Astrocyte (in vitro differentiated cells and primary cell): ENCODE data around the gene IL6. TPM values are rescaled to one million over a fixed set of nuclear protein-coding genes. Genes with fewer than 3 reads are reported as not detected.

Source experiments
- DNase-seq: peaks from one replicate; pipeline ENCODE4 v3.0.0-alpha.2; 2010; ENCODE audit warnings: low read depth
- FAIRE-seq: peaks from 2 replicates; lab custom pipeline; 2011; peaks lifted over from hg19 to GRCh38; lab: Jason Lieb, UNC
- H2AFZ ChIP-seq: 2 replicates; pipeline ENCODE4 v1.6.0; 2012; ENCODE audit warnings: low read depth, low read length, inconsistent platforms
- H3K27ac ChIP-seq: 2 replicates; pipeline ENCODE4 v1.5.1; 2011; ENCODE audit warnings: low read depth, low read length, inconsistent platforms
- H3K27me3 ChIP-seq: 2 replicates; pipeline ENCODE4 v1.6.0; 2011; ENCODE audit warnings: low read length, inconsistent platforms; ENCODE audit not compliant: insufficient read depth
- H3K36me3 ChIP-seq: 2 replicates; pipeline ENCODE4 v1.5.1; 2011; ENCODE audit warnings: low read length, inconsistent platforms; ENCODE audit not compliant: insufficient read depth
- H3K4me1 ChIP-seq: 2 replicates; pipeline ENCODE4 v1.5.1; 2011; ENCODE audit warnings: low read length, inconsistent platforms; ENCODE audit not compliant: insufficient read depth
- H3K4me2 ChIP-seq: 2 replicates; pipeline ENCODE4 v1.6.0; 2012; ENCODE audit warnings: low read length, inconsistent platforms
- H3K4me3 ChIP-seq: 2 replicates; pipeline ENCODE4 v1.5.1; 2011; ENCODE audit warnings: low read depth, mild to moderate bottlenecking, low read length, inconsistent platforms; ENCODE audit not compliant: insufficient read depth
- H3K79me2 ChIP-seq: 2 replicates; pipeline ENCODE4 v1.6.0; 2012; ENCODE audit warnings: mild to moderate bottlenecking, low read length, inconsistent platforms; ENCODE audit not compliant: insufficient read depth
- H3K9ac ChIP-seq: 2 replicates; pipeline ENCODE4 v1.6.0; 2012; ENCODE audit warnings: mild to moderate bottlenecking, low read length, inconsistent platforms
- H3K9me3 ChIP-seq: 2 replicates; pipeline ENCODE4 v1.5.1; 2012; ENCODE audit warnings: low read depth, mild to moderate bottlenecking, low read length, inconsistent platforms; ENCODE audit not compliant: insufficient read depth
- H4K20me1 ChIP-seq: 2 replicates; pipeline ENCODE4 v1.6.0; 2012; ENCODE audit warnings: low read length, inconsistent platforms; ENCODE audit not compliant: insufficient read depth
- H3K27ac Mint-ChIP-seq: one replicate; pipeline ENCODE4 v1.8.0; 2021; ENCODE audit warnings: mild to moderate bottlenecking, mixed read lengths; ENCODE audit not compliant: unreplicated experiment
- H3K27me3 Mint-ChIP-seq: one replicate; pipeline ENCODE4 v1.8.0; 2021; ENCODE audit warnings: low read depth, mixed read lengths; ENCODE audit not compliant: unreplicated experiment
- H3K36me3 Mint-ChIP-seq: one replicate; pipeline ENCODE4 v1.8.0; 2021; ENCODE audit warnings: low read depth, mixed read lengths; ENCODE audit not compliant: unreplicated experiment
- H3K4me1 Mint-ChIP-seq: one replicate; pipeline ENCODE4 v1.8.0; 2021; ENCODE audit warnings: low read depth, mixed read lengths; ENCODE audit not compliant: unreplicated experiment
- H3K4me3 Mint-ChIP-seq: one replicate; pipeline ENCODE4 v1.8.0; 2021; ENCODE audit warnings: mild to moderate bottlenecking, moderate library complexity, mixed read lengths; ENCODE audit not compliant: unreplicated experiment
- H3K9me3 Mint-ChIP-seq: one replicate; pipeline ENCODE4 v1.8.0; 2021; ENCODE audit warnings: mild to moderate bottlenecking, mixed read lengths; ENCODE audit not compliant: unreplicated experiment
- CTCF ChIP-seq: IDR thresholded peaks from 2 replicates; pipeline ENCODE4 v1.5.1; 2011; ENCODE audit warnings: low read depth, mild to moderate bottlenecking, inconsistent platforms, low read length, moderate library complexity; ENCODE audit not compliant: insufficient read depth
- EZH2 ChIP-seq: IDR thresholded peaks from 2 replicates; pipeline ENCODE4 v1.6.1; 2012; ENCODE audit warnings: mild to moderate bottlenecking, low read length, inconsistent platforms; ENCODE audit not compliant: insufficient read depth
- total RNA-seq: library from RNA; stranded (reverse); gene quantifications from 2 replicates; pipeline ENCODE4 v1.2.1, GENCODE V29; 2021

The IL6 gene
- total RNA-seq, 1 donor from 2014 or later, result 2.5 TPM

GRCh38 chr7:22751341-22751740 lies 24.3 kb downstream of the IL6 start:
- no peaks in the 10 kb centered on the region for H3K9me3 ChIP-seq
- no peak overlapping the region for H3K4me3 ChIP-seq
- H3K9ac ChIP-seq, result no peak overlapping the region
- Mint-ChIP-seq H3K27ac (no peak overlapping the region), H3K4me3 (no peak overlapping the region), H3K4me1 (no peaks in the 10 kb centered on the region), H3K27me3 (no peaks in the 10 kb centered on the region), H3K36me3 (peaks cover 2% of the 10 kb centered on the region), H3K9me3 (peaks cover 18% of the 10 kb centered on the region)
- TF ChIP-seq EZH2, result no peak
- TF ChIP-seq CTCF, result no peak
- H3K4me1 ChIP-seq, result no peaks in the 10 kb centered on the region
- DNase-seq, result no peak
- no peak overlapping the region for H3K27ac ChIP-seq
- H3K79me2 ChIP-seq, result no peaks in the 10 kb centered on the region
- FAIRE-seq, result no peak
- H3K27me3 ChIP-seq, result no peaks in the 10 kb centered on the region
- no peaks in the 10 kb centered on the region for H3K36me3 ChIP-seq
- no peaks in the 10 kb centered on the region for H4K20me1 ChIP-seq
- no peak overlapping the region for H3K4me2 ChIP-seq
- no peak overlapping the region for H2AFZ ChIP-seq

- no peak overlapping the region for H3K4me3 Mint-ChIP-seq
- TF ChIP-seq EZH2 (no peak), CTCF (no peak)
- Histone ChIP-seq H2AFZ (no peak overlapping the region), H3K36me3 (no peaks in the 10 kb centered on the region), H3K27ac (no peak overlapping the region), H3K79me2 (no peaks in the 10 kb centered on the region), H3K9ac (no peak overlapping the region), H3K4me3 (no peak overlapping the region), H3K4me2 (no peak overlapping the region), H3K9me3 (peaks cover 2% of the 10 kb centered on the region), H3K27me3 (no peaks in the 10 kb centered on the region), H3K4me1 (no peaks in the 10 kb centered on the region), H4K20me1 (no peaks in the 10 kb centered on the region)
- H3K9me3 Mint-ChIP-seq, result peaks cover 38% of the 10 kb centered on the region
- FAIRE-seq (no peak), DNase-seq (no peak)
- peaks cover 2% of the 10 kb centered on the region for H3K36me3 Mint-ChIP-seq
- no peaks in the 10 kb centered on the region for H3K4me1 Mint-ChIP-seq
- H3K27me3 Mint-ChIP-seq, result no peaks in the 10 kb centered on the region
- no peak overlapping the region for H3K27ac Mint-ChIP-seq
Observed at GRCh38 chr7:22757338-22757994, 30.5 kb downstream of the IL6 start.

GRCh38 chr7:22758576-22758975 lies 31.6 kb downstream of the IL6 start:
- Histone ChIP-seq H3K4me1 (no peaks in the 10 kb centered on the region), H3K4me2 (no peak overlapping the region), H3K79me2 (no peaks in the 10 kb centered on the region), H3K4me3 (no peak overlapping the region), H3K9me3 (peaks cover 2% of the 10 kb centered on the region), H2AFZ (no peak overlapping the region), H3K27me3 (no peaks in the 10 kb centered on the region), H3K36me3 (no peaks in the 10 kb centered on the region), H3K9ac (no peak overlapping the region), H3K27ac (no peak overlapping the region), H4K20me1 (no peaks in the 10 kb centered on the region)
- H3K4me3 Mint-ChIP-seq, result no peak overlapping the region
- DNase-seq, result no peak
- no peaks in the 10 kb centered on the region for H3K27me3 Mint-ChIP-seq
- no peak for TF ChIP-seq CTCF
- TF ChIP-seq EZH2, result no peak
- peaks cover 2% of the 10 kb centered on the region for H3K36me3 Mint-ChIP-seq
- H3K9me3 Mint-ChIP-seq, result peaks cover 36% of the 10 kb centered on the region
- H3K4me1 Mint-ChIP-seq, result no peaks in the 10 kb centered on the region
- no peak overlapping the region for H3K27ac Mint-ChIP-seq
- no peak for FAIRE-seq
